Inflammatory macrophage treated with lipopolysaccharide for 1 hour (primary cell): ENCODE measurements around the gene BCO1.

Experiments used
- DNase-seq, 2 donors: peaks; one replicate each; pipeline ENCODE4 v3.0.0-alpha.2; 2020 to 2022

The BCO1 gene

DNA sequence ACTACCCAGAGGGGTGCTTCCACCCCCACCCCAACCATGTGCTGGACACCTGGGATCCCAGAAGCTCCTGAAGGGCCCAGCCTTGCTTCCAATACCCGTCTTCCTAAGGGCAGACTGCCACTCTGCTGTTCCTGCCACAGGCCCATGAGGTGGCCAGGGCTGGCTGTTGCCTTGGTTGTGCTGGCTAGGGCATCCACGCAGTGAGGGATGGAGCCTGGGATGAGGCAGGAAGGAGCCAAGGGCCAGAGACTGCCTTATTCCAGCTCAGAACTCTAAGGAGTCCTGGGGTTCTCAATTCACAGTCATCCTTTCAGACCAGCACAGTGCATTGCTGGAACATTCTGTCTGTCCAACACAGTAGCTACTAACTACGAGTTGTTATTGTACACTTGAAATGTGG, 37.8 kb downstream of the BCO1 start:
- DNase-seq = no peak

DNA sequence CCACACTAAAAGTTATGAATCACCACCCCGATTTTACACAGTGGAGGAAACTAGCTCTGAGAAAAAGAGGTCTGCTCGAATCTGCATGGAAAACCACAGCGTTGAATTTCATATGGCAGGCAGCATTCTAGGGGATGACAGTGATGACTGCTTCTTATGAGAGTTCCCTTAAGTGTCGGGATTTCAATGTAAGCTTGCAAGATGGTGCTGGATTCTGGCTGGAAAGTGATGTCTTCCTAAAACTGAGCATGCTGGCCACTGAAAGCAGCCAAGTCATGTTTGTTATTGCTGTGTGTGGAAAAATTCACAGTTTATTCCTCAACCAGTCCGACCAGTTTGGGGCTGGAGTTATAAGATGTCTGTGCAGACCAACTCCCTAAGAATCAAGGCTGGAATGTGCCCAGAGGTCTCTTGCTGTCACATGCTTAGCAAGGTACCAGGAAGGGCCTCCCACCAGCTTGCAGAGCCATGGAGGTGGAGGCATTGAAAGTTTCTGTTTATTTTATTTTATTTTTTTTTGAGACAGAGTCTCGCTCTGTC, 39.1 kb downstream of the BCO1 start:
- DNase-seq = no peak

DNA sequence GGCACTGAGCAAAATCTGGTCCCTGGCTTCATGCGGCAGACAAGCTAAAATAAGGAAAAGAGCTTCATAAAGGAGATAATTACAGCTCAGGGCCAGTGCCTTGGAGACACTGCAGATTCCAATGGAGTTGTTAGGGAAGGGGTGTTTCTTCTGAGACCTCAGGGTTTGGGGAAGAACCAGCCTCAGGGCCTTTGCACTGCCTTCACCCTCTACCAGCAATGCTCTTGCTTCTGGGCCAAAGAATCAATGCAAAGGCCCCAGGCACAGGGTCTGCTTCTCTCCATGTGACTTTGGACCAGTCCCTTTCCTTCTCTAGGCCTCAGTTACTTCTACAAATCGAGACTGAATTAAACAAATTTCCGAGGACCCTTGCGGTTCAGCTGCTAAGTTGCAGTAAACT, 40.0 kb downstream of the BCO1 start:
- no peak for DNase-seq

DNA sequence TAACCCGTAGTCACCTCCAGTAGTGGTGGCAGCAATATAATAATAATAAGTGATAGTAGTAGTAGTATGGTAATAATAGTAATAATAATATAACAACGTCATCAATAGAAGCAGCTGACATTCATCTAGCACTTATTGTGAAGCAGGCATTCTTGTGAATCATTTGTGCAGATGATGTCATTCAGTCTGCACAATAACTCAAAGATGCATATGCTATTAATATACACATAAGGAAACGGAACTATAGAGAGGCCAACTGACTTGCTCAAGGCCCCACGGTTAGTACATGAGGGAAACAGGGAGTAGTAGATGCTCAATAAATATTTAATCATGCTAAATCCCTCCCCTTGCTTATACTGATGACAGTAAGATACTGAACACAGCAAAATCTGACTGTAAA, 40.9 kb downstream of the BCO1 start:
- DNase-seq = peak; percentile 17 to 47

- DNase-seq = no peak
These were observed 41.9 kb downstream of the BCO1 start for GRCh38 chr16:81280393-81280792.

GRCh38 chr16:81283044-81283443, 44.6 kb downstream of the BCO1 start:
- DNase-seq = no peak

GRCh38 chr16:81284995-81285600, 46.6 kb downstream of the BCO1 start:
- no peak for DNase-seq

- DNase-seq = no peak
These were observed 47.7 kb downstream of the BCO1 start for GRCh38 chr16:81286190-81286589.

DNA sequence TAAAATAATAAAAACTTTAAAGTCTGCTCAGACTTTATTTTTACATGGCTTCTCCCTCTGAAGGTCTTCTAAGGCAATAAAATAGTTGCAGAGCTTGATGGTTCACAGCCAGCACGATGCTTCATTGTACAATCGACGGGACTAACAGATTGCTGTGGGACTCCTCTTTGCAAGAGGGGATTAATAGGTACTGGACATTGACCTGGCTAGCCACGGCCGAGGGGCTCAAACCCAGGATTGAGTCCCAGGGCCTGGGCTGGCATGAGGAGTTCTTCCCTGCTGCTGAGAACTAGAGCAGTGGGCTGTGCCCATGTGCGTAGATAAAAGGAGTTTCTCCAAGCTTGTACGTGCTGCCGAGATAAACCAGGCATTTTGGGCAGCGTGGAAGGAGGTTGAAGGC, 52.6 kb downstream of the BCO1 start:
- no peak for DNase-seq

DNA sequence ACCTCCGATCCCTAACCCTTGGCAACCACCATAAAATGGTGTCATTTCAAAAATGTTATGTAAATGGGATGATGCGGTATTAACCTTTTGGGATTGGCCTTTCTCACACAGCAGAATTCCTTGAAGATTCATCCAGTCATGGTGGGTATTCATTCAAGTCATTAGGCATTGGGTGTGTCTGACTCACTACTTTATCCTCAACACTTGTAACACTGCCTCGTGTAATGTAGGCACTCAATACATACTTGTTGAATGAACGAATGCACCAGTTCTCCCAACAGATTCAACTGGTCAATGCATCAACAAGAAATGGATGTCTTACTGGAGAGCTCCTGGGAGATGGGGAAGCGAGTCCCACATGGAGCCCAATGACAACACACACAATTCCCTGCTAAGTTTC, 54.4 kb downstream of the BCO1 start:
- DNase-seq = no peak

GRCh38 chr16:81293909-81294802, 55.7 kb downstream of the BCO1 start:
- DNase-seq = no peak

DNA sequence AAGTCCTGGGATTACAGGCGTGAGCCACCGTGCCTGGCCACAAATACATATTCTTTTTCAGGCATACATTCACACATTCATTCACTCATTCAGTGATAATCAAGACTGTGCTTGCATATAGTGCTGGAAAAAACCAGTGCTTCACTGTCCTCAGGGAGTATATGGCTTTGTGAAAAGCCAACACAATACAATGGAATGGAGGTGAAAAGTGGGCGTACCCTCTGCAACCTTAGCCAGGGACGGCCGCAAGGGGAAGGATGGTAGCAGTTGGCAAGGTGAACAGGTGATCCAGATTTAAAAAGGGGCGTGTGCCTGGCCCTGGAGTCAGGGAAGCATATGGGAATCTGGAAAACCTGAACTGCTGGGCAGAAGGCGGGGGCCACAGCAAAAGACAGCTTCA, 58.1 kb downstream of the BCO1 start:
- no peak for DNase-seq

DNA sequence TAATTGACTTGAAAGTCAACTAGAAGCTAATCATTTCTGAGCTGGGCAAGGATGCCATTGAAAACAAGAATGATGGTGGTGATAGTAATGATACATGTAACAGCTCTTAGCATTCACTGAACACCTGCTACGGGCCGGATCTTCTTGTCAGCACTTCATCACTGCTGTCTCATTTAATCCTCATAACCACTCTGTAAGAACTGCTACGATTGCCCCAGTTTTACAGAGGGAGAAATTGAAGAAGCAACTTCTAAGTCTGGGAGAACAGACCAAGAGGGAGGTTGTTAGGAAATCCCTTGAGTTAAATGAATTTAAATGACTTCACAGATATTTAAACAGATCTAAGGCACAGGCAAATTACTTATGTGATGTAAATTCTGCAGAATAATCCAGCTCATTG, 69.3 kb downstream of the BCO1 start:
- no peak for DNase-seq

- no peak for DNase-seq
These were observed 71.7 kb downstream of the BCO1 start for GRCh38 chr16:81310045-81310644.

DNA sequence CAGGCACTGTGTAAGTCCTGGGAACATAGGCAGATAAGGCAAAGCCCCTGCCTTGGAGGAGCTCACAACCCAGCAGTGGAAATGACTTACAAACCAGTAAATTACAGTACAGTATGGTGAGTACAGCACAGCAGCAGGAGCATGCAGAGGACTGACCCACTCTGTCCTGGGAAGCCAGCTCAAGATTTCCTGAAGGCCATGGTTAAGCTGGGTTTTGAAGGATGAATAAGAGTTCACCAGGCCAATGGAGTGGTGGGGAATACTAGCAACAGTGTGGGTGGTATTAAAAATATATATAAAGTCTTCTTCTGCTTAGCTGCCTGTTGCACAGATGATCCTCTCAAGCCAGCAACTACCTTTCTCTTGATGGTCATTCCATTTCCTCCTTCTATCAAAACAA, 73.3 kb downstream of the BCO1 start:
- DNase-seq = no peak

GRCh38 chr16:81313701-81314602, 75.5 kb downstream of the BCO1 start:
- DNase-seq = no peak

- peak; percentile 93 to 95 for DNase-seq
These were observed 76.2 kb downstream of the BCO1 start, which contains the start of gene GAN for GRCh38 chr16:81314603-81315270. Gene GAN, plus strand, starts transcription at chr16:81314962. Its CDS starts 152 bp downstream, at chr16:81315114.

- peak; percentile 58 for DNase-seq
These were observed 77.0 kb downstream of the BCO1 start for GRCh38 chr16:81315271-81316175.

DNA sequence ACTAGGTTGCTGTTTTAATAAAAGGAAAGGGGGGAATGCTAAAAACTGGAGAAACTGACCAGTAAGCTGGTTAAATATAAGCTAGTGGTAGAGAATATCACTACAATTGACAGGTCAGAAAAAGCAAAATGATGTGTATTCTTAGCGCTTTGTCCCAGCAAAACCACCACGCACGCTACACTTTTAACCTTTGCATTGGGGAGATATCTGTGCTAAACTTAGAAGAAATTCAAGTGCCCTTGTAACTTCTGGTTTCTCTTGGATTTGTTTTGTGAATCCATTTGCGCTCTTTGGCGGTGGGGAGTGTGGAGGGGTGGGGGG, 77.6 kb downstream of the BCO1 start:
- DNase-seq = no peak

GRCh38 chr16:81318711-81319110, 80.2 kb downstream of the BCO1 start:
- no peak for DNase-seq
